GM23248 (cell line): Measurements from ENCODE around the gene CBFA2T3. TPM values are rescaled to one million over a fixed set of nuclear protein-coding genes. Genes with fewer than 3 reads are reported as not detected.

Experiments used
- DNase-seq: peaks from one replicate; pipeline ENCODE4 v3.0.0-alpha.2; 2015
- H2AFZ ChIP-seq: fragments of 200-600 bp; sonication (generic); 2 replicates; pipeline ENCODE4 v1.6.1; 2016; ENCODE audit warnings: antibody characterized with exemption
- H3F3A ChIP-seq: fragments of 200-600 bp; sonication (generic); 2 replicates; pipeline ENCODE4 v1.6.1; 2016; ENCODE audit warnings: mild to moderate bottlenecking, antibody characterized with exemption, mixed run types; ENCODE audit not compliant: insufficient read depth
- H3K27ac ChIP-seq: fragments of 200-600 bp; sonication (generic); 2 replicates; pipeline ENCODE4 v1.5.1; 2016; ENCODE audit warnings: mild to moderate bottlenecking
- H3K27me3 ChIP-seq: fragments of 200-600 bp; sonication (generic); replicated peaks from 2 replicates; pipeline ENCODE4 v1.6.1; 2016; ENCODE audit warnings: mild to moderate bottlenecking; ENCODE audit not compliant: insufficient read depth
- H3K36me3 ChIP-seq: fragments of 200-600 bp; sonication (generic); 2 replicates; pipeline ENCODE4 v1.6.1; 2016; ENCODE audit warnings: low read depth, mild to moderate bottlenecking
- H3K4me1 ChIP-seq: fragments of 200-600 bp; sonication (generic); 2 replicates; pipeline ENCODE4 v1.6.1; 2016; ENCODE audit warnings: mild to moderate bottlenecking; ENCODE audit not compliant: insufficient read depth
- H3K4me2 ChIP-seq: fragments of 200-600 bp; sonication (generic); one replicate; pipeline ENCODE4 v1.6.1; 2016; ENCODE audit warnings: mild to moderate bottlenecking; ENCODE audit not compliant: unreplicated experiment
- H3K4me3 ChIP-seq: fragments of 200-600 bp; sonication (generic); 2 replicates; pipeline ENCODE4 v1.5.1; 2016; ENCODE audit warnings: mild to moderate bottlenecking
- H3K79me2 ChIP-seq: fragments of 200-600 bp; sonication (generic); 2 replicates; pipeline ENCODE4 v1.6.1; 2016; ENCODE audit warnings: mild to moderate bottlenecking; ENCODE audit not compliant: insufficient read depth
- H3K9ac ChIP-seq: fragments of 200-600 bp; sonication (generic); 2 replicates; pipeline ENCODE4 v1.6.1; 2016; ENCODE audit warnings: mild to moderate bottlenecking
- H3K9me2 ChIP-seq: fragments of 200-600 bp; sonication (generic); 2 replicates; pipeline ENCODE4 v1.6.1; 2016; ENCODE audit warnings: mixed run types, mild to moderate bottlenecking, moderate library complexity; ENCODE audit not compliant: insufficient read depth
- H3K9me3 ChIP-seq: fragments of 200-600 bp; sonication (generic); one replicate; pipeline ENCODE4 v1.6.1; 2017; ENCODE audit warnings: low read depth
- H4K20me1 ChIP-seq: fragments of 200-600 bp; sonication (generic); 2 replicates; pipeline ENCODE4 v1.6.0; 2016; ENCODE audit not compliant: insufficient read depth
- EZH2 ChIP-seq: fragments of 200-600 bp; sonication (generic); IDR thresholded peaks from 2 replicates; pipeline ENCODE4 v1.6.1; 2018; ENCODE audit warnings: antibody characterized with exemption, mild to moderate bottlenecking; ENCODE audit not compliant: insufficient read depth, poor library complexity, severe bottlenecking
- EZH2phosphoT487 ChIP-seq: fragments of 200-600 bp; sonication (generic); IDR thresholded peaks from 2 replicates; pipeline ENCODE4 v1.6.1; 2018; ENCODE audit warnings: antibody characterized with exemption, moderate library complexity, mild to moderate bottlenecking, low read depth; ENCODE audit not compliant: insufficient read depth
- WGBS, 2 experiments: methylation state at CpG; one replicate each; pipeline ENCODE4 v1.1.6; 2015 to 2017; ENCODE audit warnings: low lambda C conversion rate in 2 of 2, low coverage in 1 of 2; ENCODE audit errors: missing lambda C conversion rate in 2 of 2; 5-methylcytosine and 5-hydroxymethylcytosine counted together
- in situ Hi-C: fragments of 300-500 bp; cut with MboI; formaldehyde crosslinking; loops from 2 replicates; pipeline ENCODE4 v1.15.0; 2020
- polyA plus RNA-seq: library from polyadenylated mRNA; unstranded; fragments of >200 nt; fragmentation: Nextera tagmentation; extraction: Ambion mirVana; gene quantifications from 2 replicates; pipeline ENCODE4 v1.2.1, GENCODE V29; 2016
- total RNA-seq: library from RNA; depleted of rRNA; stranded (reverse); fragments of >200 nt; shearing (Covaris generic); gene quantifications from 2 replicates; pipeline ENCODE4 v1.2.3, GENCODE V29; 2014

The CBFA2T3 gene
- total and polyA plus RNA-seq, 2 experiments from 2014 or later = not detected

- H3K4me3 ChIP-seq = no peak overlapping the region
- H3K4me1 ChIP-seq = no peaks in the 10 kb centered on the region
- H3F3A ChIP-seq = no peaks in the 10 kb centered on the region
- no peak overlapping the region for H3K9ac ChIP-seq
- WGBS, 2 experiments = 47 to 50% methylated on average over 3 of the region's 3 CpGs
- in situ Hi-C loops = no loop called here
- no peak overlapping the region for H3K27ac ChIP-seq
- TF ChIP-seq EZH2phosphoT487 = no peak
- TF ChIP-seq EZH2 = no peak
- H2AFZ ChIP-seq = no peak overlapping the region
- H3K9me3 ChIP-seq = no peaks in the 10 kb centered on the region
- DNase-seq = no peak
- H4K20me1 ChIP-seq = no peaks in the 10 kb centered on the region
- no peaks in the 10 kb centered on the region for H3K9me2 ChIP-seq
- H3K4me2 ChIP-seq = no peak overlapping the region
- H3K36me3 ChIP-seq = no peaks in the 10 kb centered on the region
- peaks cover 5% of the 10 kb centered on the region for H3K27me3 ChIP-seq
- no peaks in the 10 kb centered on the region for H3K79me2 ChIP-seq
Observed at GRCh38 chr16:88974916-88975215, 2.1 kb downstream of the CBFA2T3 start.

GRCh38 chr16:88974080-88974915 is 2.7 kb downstream of the CBFA2T3 start:
- H3K9me2 ChIP-seq = no peaks in the 10 kb centered on the region
- H3F3A ChIP-seq = no peaks in the 10 kb centered on the region
- TF ChIP-seq EZH2phosphoT487 = no peak
- TF ChIP-seq EZH2 = no peak
- no peak for DNase-seq
- H3K4me1 ChIP-seq = no peaks in the 10 kb centered on the region
- no peaks in the 10 kb centered on the region for H3K36me3 ChIP-seq
- in situ Hi-C loops = no loop called here
- H3K4me2 ChIP-seq = no peak overlapping the region
- peaks cover 10% of the 10 kb centered on the region for H3K27me3 ChIP-seq
- no peaks in the 10 kb centered on the region for H3K9me3 ChIP-seq
- H3K4me3 ChIP-seq = no peak overlapping the region
- H3K79me2 ChIP-seq = no peaks in the 10 kb centered on the region
- H2AFZ ChIP-seq = no peak overlapping the region
- 64 to 71% methylated on average over 27 of the region's 27 CpGs for WGBS, 2 experiments
- no peak overlapping the region for H3K27ac ChIP-seq
- H3K9ac ChIP-seq = no peak overlapping the region
- no peaks in the 10 kb centered on the region for H4K20me1 ChIP-seq

GRCh38 chr16:88973415-88974050 is 3.5 kb downstream of the CBFA2T3 start:
- Histone ChIP-seq H3K9me3 (no peaks in the 10 kb centered on the region), H3K4me1 (no peaks in the 10 kb centered on the region), H3K4me3 (no peak overlapping the region), H3K79me2 (no peaks in the 10 kb centered on the region), H3F3A (no peaks in the 10 kb centered on the region), H3K9me2 (no peaks in the 10 kb centered on the region), H3K9ac (no peak overlapping the region), H3K4me2 (no peak overlapping the region), H3K27ac (no peak overlapping the region), H2AFZ (no peak overlapping the region), H3K36me3 (no peaks in the 10 kb centered on the region), H4K20me1 (no peaks in the 10 kb centered on the region), H3K27me3 (peaks cover 13% of the 10 kb centered on the region)
- in situ Hi-C loops = no loop called here
- DNase-seq = no peak
- TF ChIP-seq EZH2phosphoT487 (no peak), EZH2 (no peak)
- WGBS, 2 experiments = 53 to 57% methylated on average over 19 of the region's 19 CpGs

- H3K79me2 ChIP-seq = no peaks in the 10 kb centered on the region
- TF ChIP-seq EZH2phosphoT487 (no peak), EZH2 (no peak)
- H3F3A ChIP-seq = no peaks in the 10 kb centered on the region
- no peaks in the 10 kb centered on the region for H3K36me3 ChIP-seq
- WGBS, 2 experiments = 41 to 49% methylated on average over 14 to 15 of the region's 15 CpGs
- no peak overlapping the region for H3K4me3 ChIP-seq
- H2AFZ ChIP-seq = no peak overlapping the region
- DNase-seq = no peak
- H3K4me1 ChIP-seq = no peaks in the 10 kb centered on the region
- H3K27ac ChIP-seq = no peak overlapping the region
- no peak overlapping the region for H3K9ac ChIP-seq
- no peak overlapping the region for H3K4me2 ChIP-seq
- peaks cover 13% of the 10 kb centered on the region for H3K27me3 ChIP-seq
- in situ Hi-C loops = no loop called here
- H3K9me3 ChIP-seq = no peaks in the 10 kb centered on the region
- H4K20me1 ChIP-seq = no peaks in the 10 kb centered on the region
- no peaks in the 10 kb centered on the region for H3K9me2 ChIP-seq
Observed at GRCh38 chr16:88973007-88973410, 4.0 kb downstream of the CBFA2T3 start.
